ENCODE data around the gene RNF157. TPM values are rescaled to one million over a fixed set of nuclear protein-coding genes. Genes with fewer than 3 reads are reported as not detected.
A peak's percentile ranks its signal among the peaks of the same experiment; 100 is the strongest.

Gene RNF157
- total RNA-seq, 1 experiment from 2014 or later, result 0.86 TPM

- ATAC-seq (no peak), DNase-seq (ENCODE audit: low read depth, low spot score) (no peak)
- Histone ChIP-seq H3K4me1 (ENCODE audit: control insufficient read depth in 1 of 2, insufficient read depth in 2 of 2, low read length in 2 of 2) (peaks cover 13 to 21% of the 10 kb centered on the region in 2 experiments), H3K79me2 (ENCODE audit: insufficient read depth, low read length) (no peaks in the 10 kb centered on the region; the same call in 1 of the 2 replicates), H3K9ac (ENCODE audit: low read length) (no peak overlapping the region), H3K36me3 (ENCODE audit: control insufficient read depth in 1 of 2, insufficient read depth in 2 of 2, low read length in 2 of 2) (peaks cover 24 to 40% of the 10 kb centered on the region in 2 experiments), H4K20me1 (ENCODE audit: insufficient read depth) (no peaks in the 10 kb centered on the region), H3K27me3 (ENCODE audit: insufficient read depth, low read length) (no peaks in the 10 kb centered on the region), H3K9me2 (ENCODE audit: insufficient read depth) (no peaks in the 10 kb centered on the region), H3K4me3 (replicated peaks in 1 of 2; ENCODE audit: low read depth in 1 of 2, low read length in 2 of 2) (no peak overlapping the region), H3K4me2 (ENCODE audit: low read length) (peak overlapping the region; percentile 31; the same call in 1 of the 2 replicates), H3K9me3 (ENCODE audit: control insufficient read depth in 1 of 2, insufficient read depth in 1 of 2, low read depth in 1 of 2, low read length in 2 of 2) (no peaks in the 10 kb centered on the region), H2AFZ (ENCODE audit: low read depth, low read length, poor library complexity, severe bottlenecking) (no peak overlapping the region), H3K27ac (ENCODE audit: low read depth, low read length) (no peak overlapping the region)
- RAD21 ChIA-PET (ENCODE audit: low non-redundant PET in 1 of 2, low total read pairs in 2 of 2, uncharacterized antibody in 2 of 2, unreplicated experiment in 2 of 2), result no interaction called here
- BruUV-seq (replicated peaks), result no TSS peak
- CTCF ChIA-PET, result no interaction called here
- intact Hi-C loops (cut with micrococcal nuclease), result no loop called here
- TF ChIP-seq FOSL1 (IDR thresholded peaks at IDR 0.05; ENCODE audit: low read depth), result no peak
- POLR2A ChIA-PET, result interaction anchor here (2.4 kb wide), 1 partner anchor 10 kb away, joined by 10 read pairs; the partner anchor contains the start of gene EXOC7
Observed at GRCh38 chr17:76094046-76094445, 146.2 kb downstream of the RNF157 start.

DNA sequence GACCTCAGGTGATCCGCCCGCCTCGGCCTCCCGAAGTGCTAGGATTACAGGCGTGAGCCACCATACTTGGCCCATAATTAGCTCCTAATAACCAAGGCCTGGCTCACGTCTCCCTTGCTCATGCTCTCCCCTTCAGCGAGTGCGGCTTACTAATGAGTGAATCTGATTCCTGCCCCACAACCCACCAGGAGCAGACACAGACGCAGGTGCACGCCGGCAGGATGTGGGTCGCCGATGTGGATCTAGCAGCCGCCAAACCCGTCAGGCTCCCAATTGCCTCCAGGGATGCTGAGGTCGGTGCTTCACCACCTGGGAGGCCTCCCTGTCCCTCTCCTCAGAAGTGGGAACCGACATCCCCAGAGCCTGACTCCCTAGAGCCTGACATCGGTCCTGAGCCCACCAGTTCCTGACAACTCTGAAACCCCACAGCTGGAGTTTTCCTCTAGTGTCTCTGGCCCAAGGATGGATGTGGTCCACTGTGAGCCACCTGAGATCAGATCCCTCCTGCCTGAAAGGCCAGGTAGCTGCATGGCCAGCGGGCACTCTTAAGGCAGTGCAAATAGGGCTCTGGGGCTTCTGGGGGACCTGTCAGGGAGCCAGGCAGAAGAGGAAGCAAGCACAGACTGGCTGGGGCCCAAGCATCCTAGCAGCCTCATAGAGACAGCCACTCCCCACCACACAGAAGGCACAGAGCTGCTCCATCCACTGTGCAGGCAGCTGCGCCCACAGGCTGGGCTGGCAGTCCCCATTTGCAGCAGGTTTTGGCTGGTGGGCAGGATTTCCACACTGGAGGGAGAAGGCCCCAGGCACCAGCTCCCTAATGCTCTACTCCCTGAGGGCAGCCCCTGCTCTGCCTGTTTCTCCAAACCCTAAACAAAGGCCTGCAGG, 147.5 kb downstream of the RNF157 start:
- Histone ChIP-seq H3K9me3 (ENCODE audit: control insufficient read depth in 1 of 2, insufficient read depth in 1 of 2, low read depth in 1 of 2, low read length in 2 of 2) (no peaks in the 10 kb centered on the region), H3K4me2 (ENCODE audit: low read length) (no peak overlapping the region), H4K20me1 (ENCODE audit: insufficient read depth) (no peaks in the 10 kb centered on the region), H3K4me1 (ENCODE audit: control insufficient read depth in 1 of 2, insufficient read depth in 2 of 2, low read length in 2 of 2) (peaks cover 13 to 21% of the 10 kb centered on the region in 2 experiments), H3K27ac (ENCODE audit: low read depth, low read length) (no peak overlapping the region; the same call in 1 of the 2 replicates), H3K79me2 (ENCODE audit: insufficient read depth, low read length) (no peaks in the 10 kb centered on the region; the same call in 1 of the 2 replicates), H3K9me2 (ENCODE audit: insufficient read depth) (no peaks in the 10 kb centered on the region), H3K36me3 (ENCODE audit: control insufficient read depth in 1 of 2, insufficient read depth in 2 of 2, low read length in 2 of 2) (peaks cover 30 to 48% of the 10 kb centered on the region in 2 experiments), H2AFZ (ENCODE audit: low read depth, low read length, poor library complexity, severe bottlenecking) (no peak overlapping the region), H3K4me3 (replicated peaks in 1 of 2; ENCODE audit: low read depth in 1 of 2, low read length in 2 of 2) (no peak overlapping the region), H3K9ac (ENCODE audit: low read length) (no peak overlapping the region), H3K27me3 (ENCODE audit: insufficient read depth, low read length) (no peaks in the 10 kb centered on the region)
- ChIA-PET CTCF (no interaction called here), POLR2A (interaction anchor here (1.7 kb wide), 1 partner anchor 20 kb away, joined by 5 read pairs; the partner anchor contains the start of gene SRP68), RAD21 (ENCODE audit: low non-redundant PET in 1 of 2, low total read pairs in 2 of 2, uncharacterized antibody in 2 of 2, unreplicated experiment in 2 of 2) (no interaction called here)
- TF ChIP-seq RAD21 (IDR thresholded peaks at IDR 0.05; ENCODE audit: low read depth), result no peak
- DNase-seq (ENCODE audit: low read depth, low spot score) (no peak), ATAC-seq (no peak)
- BruUV-seq (replicated peaks), result no TSS peak
- intact Hi-C loops (cut with micrococcal nuclease), result no loop called here

Small RNAs within 50 kb of the gene (microRNA-seq; reads per million reads assigned to microRNA genes)
- 2.0 reads per million for gene MIR6868 (ENCODE audit: borderline number of aligned reads)

Other genes with a start within 250 kb of the RNF157 start
- 7.1 TPM for gene CDK3, start 239.6 kb downstream of the RNF157 start, total RNA-seq (2021; ENCODE audit: unreplicated experiment)
- gene EVPL, start 213.2 kb downstream of the RNF157 start, total RNA-seq (2021; ENCODE audit: unreplicated experiment), result 58.0 TPM
- 152 TPM for gene SRP68, start 168.0 kb downstream of the RNF157 start, total RNA-seq (2021; ENCODE audit: unreplicated experiment)
- gene GALR2, start 165.7 kb downstream of the RNF157 start, total RNA-seq (2021; ENCODE audit: unreplicated experiment), result 0.27 TPM
- not detected for gene ZACN, start 161.3 kb downstream of the RNF157 start, total RNA-seq (2021; ENCODE audit: unreplicated experiment)
- 114 TPM for gene EXOC7, start 136.7 kb downstream of the RNF157 start, total RNA-seq (2021; ENCODE audit: unreplicated experiment)
- gene FOXJ1, start 99.2 kb downstream of the RNF157 start, total RNA-seq (2021; ENCODE audit: unreplicated experiment), result 0.61 TPM
- 94.3 TPM for gene UBALD2, start 24.9 kb upstream of the RNF157 start, total RNA-seq (2021; ENCODE audit: unreplicated experiment)
- gene QRICH2, start 67.8 kb upstream of the RNF157 start, total RNA-seq (2021; ENCODE audit: unreplicated experiment), result 4.9 TPM
- gene PRPSAP1, start 113.4 kb upstream of the RNF157 start, total RNA-seq (2021; ENCODE audit: unreplicated experiment), result 81.4 TPM
- 4.6 TPM for gene SPHK1, start 144.1 kb upstream of the RNF157 start, total RNA-seq (2021; ENCODE audit: unreplicated experiment)
- 59.1 TPM for gene UBE2O, start 212.7 kb upstream of the RNF157 start, total RNA-seq (2021; ENCODE audit: unreplicated experiment)
- not detected for gene AANAT, start 227.1 kb upstream of the RNF157 start, total RNA-seq (2021; ENCODE audit: unreplicated experiment)

All from HCT116 (cell line).